Large intestine (tissue), 3 donors: Measurements from ENCODE around the gene METTL15. TPM values are rescaled to one million over a fixed set of nuclear protein-coding genes. Genes with fewer than 3 reads are reported as not detected.
A peak's percentile ranks its signal among the peaks of the same experiment; 100 is the strongest.

Source experiments
- DNase-seq, 2 donors: peaks; one replicate each; pipeline versions ENCODE4 v3.0.0 to v3.0.0-alpha.2; 2013
- H3K27ac ChIP-seq: one replicate; pipeline ENCODE4 v1.5.1; 2013; ENCODE audit warnings: low read length
- H3K27me3 ChIP-seq: 2 replicates; pipeline ENCODE4 v1.6.1; 2013; ENCODE audit warnings: low read length; ENCODE audit not compliant: control insufficient read depth, insufficient read depth
- H3K36me3 ChIP-seq: 2 replicates; pipeline ENCODE4 v1.6.1; 2013; ENCODE audit warnings: low read length; ENCODE audit not compliant: control insufficient read depth, insufficient read depth
- H3K4me1 ChIP-seq: one replicate; pipeline ENCODE4 v1.6.1; 2013; ENCODE audit warnings: low read length; ENCODE audit not compliant: control insufficient read depth, insufficient read depth
- H3K4me3 ChIP-seq: one replicate; pipeline ENCODE4 v1.5.1; 2013; ENCODE audit warnings: low read length
- H3K9me3 ChIP-seq: one replicate; pipeline ENCODE4 v1.6.1; 2013; ENCODE audit warnings: mild to moderate bottlenecking, low read depth, low read length, moderate library complexity; ENCODE audit not compliant: control insufficient read depth
- WGBS: methylation state at CpG from one replicate; pipeline ENCODE4 v1.1.5; 2013; ENCODE audit warnings: low lambda C conversion rate; ENCODE audit not compliant: insufficient coverage; 5-methylcytosine and 5-hydroxymethylcytosine counted together
- polyA plus RNA-seq: library from polyadenylated mRNA; unstranded; fragments of 120-200 nt; gene quantifications from one replicate; pipeline ENCODE4 v1.2.1, GENCODE V29; 2013

Gene METTL15
- polyA plus RNA-seq, 1 donor, result 16.1 TPM

DNA sequence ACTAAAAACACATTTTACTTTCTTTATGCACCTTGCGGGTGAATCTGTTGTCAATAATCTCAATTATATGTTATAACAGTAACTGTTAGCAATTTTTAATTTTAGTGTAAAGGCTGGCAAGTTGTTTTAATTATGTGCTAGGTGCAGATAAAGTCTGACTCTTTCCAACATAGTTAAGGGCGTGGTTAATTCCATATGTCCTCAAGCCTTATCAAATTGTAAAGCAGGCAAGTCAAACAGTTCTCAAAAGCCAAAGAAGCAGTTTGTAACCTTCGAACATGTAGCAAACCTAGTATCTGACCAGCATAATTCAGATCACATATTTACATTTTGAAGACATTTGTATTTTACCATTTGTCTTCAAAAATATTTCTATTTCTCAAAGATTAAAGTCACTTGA is 29.2 kb downstream of the METTL15 start:
- Histone ChIP-seq H3K27ac (no peak overlapping the region), H3K4me3 (no peak overlapping the region), H3K36me3 (peaks cover 23% of the 10 kb centered on the region), H3K27me3 (no peaks in the 10 kb centered on the region), H3K9me3 (peaks cover 20% of the 10 kb centered on the region), H3K4me1 (no peaks in the 10 kb centered on the region)
- no peak for DNase-seq
- no CpG with 5 or more reads among the region's 3 CpGs for WGBS

DNA sequence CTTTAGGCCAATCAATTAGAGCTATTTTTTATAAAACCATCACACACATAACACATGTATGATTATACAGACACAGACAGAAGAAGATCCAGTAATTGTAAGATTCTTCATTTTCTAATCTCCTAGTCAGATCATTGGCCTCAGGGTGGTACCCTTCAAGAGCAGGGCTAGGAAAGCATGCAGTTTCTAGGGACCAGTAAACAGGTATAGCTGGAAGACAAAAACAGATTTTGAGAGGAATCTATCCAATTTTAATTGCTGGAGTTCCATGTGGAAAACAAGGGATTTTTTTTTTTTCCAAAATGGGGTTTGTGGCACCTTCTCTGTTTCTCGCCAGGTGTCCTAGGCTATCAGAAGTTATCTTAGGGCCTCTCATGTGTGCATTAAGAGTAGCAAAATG is 29.6 kb downstream of the METTL15 start:
- H3K36me3 ChIP-seq, result peaks cover 23% of the 10 kb centered on the region
- H3K27me3 ChIP-seq, result no peaks in the 10 kb centered on the region
- no peak overlapping the region for H3K27ac ChIP-seq
- no peak for DNase-seq
- no peaks in the 10 kb centered on the region for H3K4me1 ChIP-seq
- peaks cover 20% of the 10 kb centered on the region for H3K9me3 ChIP-seq
- WGBS, result no CpG with 5 or more reads among the region's 1 CpG
- H3K4me3 ChIP-seq, result no peak overlapping the region

DNA sequence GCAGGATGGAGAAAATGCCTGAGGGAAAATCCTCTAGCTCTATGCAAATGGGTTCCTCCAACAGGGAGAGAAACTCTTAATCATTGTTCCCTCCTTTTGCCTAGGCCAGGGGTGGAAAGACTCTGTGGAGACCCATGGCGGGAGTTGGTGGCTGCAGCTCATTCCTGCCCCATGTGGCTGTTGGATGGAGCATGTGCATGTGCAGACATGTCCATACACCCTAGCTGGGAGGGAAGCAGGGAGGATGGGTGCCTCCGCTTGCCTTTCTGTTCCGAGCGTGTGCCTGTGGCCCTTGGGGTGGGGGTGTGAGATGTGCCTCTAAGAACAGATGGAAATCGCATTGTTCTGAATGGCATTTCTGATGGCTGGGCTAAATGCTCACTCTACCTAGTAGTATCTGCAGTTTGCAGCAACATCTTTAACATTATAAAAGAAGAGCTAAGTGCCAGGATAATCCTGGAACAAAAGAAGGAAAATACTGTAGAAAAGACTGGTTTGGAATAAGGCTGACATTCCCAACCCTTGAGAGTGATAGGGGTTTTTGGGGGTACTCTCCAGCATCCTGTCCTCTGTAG is 31.7 kb downstream of the METTL15 start:
- Histone ChIP-seq H3K4me3 (no peak overlapping the region), H3K36me3 (peaks cover 15% of the 10 kb centered on the region), H3K27ac (no peak overlapping the region), H3K4me1 (no peaks in the 10 kb centered on the region), H3K9me3 (peaks cover 19% of the 10 kb centered on the region), H3K27me3 (no peaks in the 10 kb centered on the region)
- WGBS, result no CpG with 5 or more reads among the region's 5 CpGs
- no peak for DNase-seq

DNA sequence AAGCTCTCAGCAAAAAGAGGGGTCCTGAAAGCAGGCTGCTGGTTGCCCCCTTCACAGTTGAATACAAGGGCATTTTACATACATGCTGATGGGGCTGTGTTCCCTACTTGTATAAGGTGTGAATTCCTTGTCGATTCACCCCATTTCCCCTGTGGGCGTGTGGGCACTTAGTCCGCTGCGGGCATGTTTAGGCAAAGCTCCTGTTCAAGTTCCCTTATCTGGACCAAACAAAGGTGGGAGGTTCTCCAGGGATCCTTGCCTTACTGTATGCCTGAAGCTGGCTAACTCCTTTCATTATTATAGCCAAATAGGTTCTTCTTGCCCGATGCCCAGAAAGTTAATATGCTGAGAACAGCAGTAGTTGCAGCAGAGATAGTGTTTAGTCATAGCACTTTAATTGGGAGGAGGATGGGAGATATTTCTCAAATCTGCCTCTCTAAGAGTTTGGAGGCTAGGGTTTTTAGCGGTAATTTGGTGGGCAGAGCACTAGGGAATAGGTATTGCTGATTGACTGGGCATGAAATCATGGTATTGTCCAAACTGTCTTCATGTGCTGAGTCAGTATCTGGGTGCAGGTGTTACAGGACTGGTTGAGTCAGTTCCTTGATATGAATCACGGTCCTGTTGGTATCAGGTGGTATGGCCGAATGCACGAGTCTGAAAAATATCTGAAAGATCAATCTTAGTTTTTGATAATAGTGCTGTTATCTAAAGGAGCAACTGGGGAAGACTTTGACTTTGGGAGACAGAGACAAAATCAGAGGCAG is 32.7 kb downstream of the METTL15 start:
- 100% methylated on average over 6 of the region's 9 CpGs for WGBS
- Histone ChIP-seq H3K27ac (no peak overlapping the region), H3K27me3 (no peaks in the 10 kb centered on the region), H3K4me1 (no peaks in the 10 kb centered on the region), H3K9me3 (peaks cover 19% of the 10 kb centered on the region), H3K4me3 (no peak overlapping the region), H3K36me3 (peaks cover 10% of the 10 kb centered on the region)
- no peak for DNase-seq

DNA sequence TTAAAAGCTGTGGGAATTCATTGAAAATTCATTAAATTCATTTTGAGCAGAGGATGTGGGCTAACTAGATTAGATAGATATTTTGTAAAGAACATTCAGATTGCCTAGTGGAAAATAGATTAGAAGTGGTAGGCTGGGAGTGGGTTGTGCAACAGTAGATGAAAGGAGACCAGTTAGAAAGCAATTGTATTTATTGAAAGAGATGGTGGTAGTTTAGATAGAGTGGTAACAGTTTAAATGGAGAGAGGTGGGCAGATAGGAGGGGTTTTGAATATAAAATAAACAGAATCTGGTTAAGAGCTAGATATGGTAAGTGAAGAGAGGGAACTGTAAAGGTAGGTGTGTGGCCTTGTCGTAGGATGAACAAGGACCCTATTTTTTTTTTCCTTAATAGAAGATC is 34.5 kb downstream of the METTL15 start:
- H3K4me3 ChIP-seq, result no peak overlapping the region

DNA sequence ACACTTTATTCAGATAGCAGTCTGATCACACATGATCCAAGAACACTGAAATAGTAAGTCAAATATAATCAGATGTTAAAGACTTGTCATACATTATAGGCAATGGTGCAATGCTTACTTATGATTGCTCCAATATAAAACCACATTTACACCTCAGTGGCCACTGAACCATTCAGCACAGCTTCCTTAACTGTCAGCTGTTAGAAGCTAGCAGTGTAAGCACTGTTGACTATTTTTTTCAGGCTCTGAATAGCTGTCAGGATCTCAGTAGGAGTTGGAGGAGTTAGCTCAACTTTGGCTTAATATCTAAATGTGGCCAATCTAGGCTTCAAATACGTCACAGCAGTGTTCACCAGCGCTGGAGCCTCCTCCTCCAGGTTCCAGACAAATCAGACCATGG is 36.6 kb downstream of the METTL15 start:
- Histone ChIP-seq H3K4me3 (no peak overlapping the region), H3K36me3 (peaks cover 3% of the 10 kb centered on the region), H3K4me1 (no peaks in the 10 kb centered on the region), H3K9me3 (peaks cover 10% of the 10 kb centered on the region), H3K27me3 (no peaks in the 10 kb centered on the region), H3K27ac (no peak overlapping the region)
- 100% methylated on average over 2 of the region's 2 CpGs for WGBS
- no peak for DNase-seq

More for the DNA sequence above, 34.5 kb downstream of the METTL15 start:
- Histone ChIP-seq H3K4me1 (no peaks in the 10 kb centered on the region), H3K9me3 (peaks cover 18% of the 10 kb centered on the region), H3K27ac (no peak overlapping the region), H3K27me3 (no peaks in the 10 kb centered on the region), H3K36me3 (peaks cover 9% of the 10 kb centered on the region)
- WGBS, result 100% methylated on average over 1 of the region's 1 CpG
- no peak for DNase-seq

DNA sequence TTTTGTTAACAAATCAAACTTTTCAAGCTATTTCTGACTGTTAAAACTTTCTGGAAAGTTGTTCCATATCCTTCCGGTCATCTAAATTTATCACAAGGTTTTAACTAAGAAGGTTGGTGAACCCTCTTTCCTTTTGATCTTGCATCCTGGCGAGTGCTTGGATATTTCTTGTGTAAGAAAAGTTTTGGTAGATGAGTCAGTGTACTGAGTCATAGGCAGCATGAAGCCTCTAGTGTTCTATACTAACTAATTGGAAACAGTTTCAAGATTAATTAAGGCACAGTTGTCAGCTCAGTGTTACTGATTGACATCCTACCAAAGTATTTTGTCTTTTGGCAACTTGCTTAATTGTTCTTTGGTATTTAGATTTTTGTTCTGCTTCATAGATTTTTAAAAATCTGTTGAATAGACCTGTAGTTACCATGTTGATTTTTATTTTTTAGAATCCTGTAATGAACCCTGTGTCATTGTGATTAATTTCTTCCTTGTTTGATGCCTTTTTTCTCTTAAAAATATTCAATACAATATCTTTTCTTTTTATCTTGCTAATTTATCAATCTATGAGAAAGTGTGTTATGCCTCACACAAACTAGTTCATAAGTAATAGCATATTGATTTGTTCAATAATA is 38.0 kb downstream of the METTL15 start:
- no peaks in the 10 kb centered on the region for H3K27me3 ChIP-seq
- no peak overlapping the region for H3K27ac ChIP-seq
- DNase-seq, result no peak
- peaks cover 5% of the 10 kb centered on the region for H3K9me3 ChIP-seq
- H3K4me3 ChIP-seq, result no peak overlapping the region
- no CpG with 5 or more reads among the region's 2 CpGs for WGBS
- no peaks in the 10 kb centered on the region for H3K4me1 ChIP-seq
- peaks cover 2% of the 10 kb centered on the region for H3K36me3 ChIP-seq

DNA sequence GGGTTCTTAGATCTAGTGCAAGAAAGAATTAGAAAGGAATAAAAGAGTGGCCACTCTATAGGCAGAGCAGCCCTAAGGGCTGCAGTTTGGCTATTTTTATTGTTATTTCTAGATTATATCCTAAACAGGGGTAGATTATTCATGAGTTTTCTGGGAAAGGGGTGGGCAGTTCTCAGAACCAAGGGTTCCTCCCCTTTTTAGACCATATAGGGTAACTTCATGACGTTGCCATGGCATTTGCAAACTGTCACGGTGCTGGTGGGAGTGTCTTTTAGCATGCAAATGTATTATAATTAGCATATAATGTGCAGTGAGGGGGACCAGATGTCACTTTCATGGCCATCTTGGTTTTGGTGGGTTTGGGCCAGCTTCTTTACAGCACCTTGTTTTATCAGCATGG is 44.6 kb downstream of the METTL15 start:
- WGBS, result no CpG with 5 or more reads among the region's 2 CpGs

DNA sequence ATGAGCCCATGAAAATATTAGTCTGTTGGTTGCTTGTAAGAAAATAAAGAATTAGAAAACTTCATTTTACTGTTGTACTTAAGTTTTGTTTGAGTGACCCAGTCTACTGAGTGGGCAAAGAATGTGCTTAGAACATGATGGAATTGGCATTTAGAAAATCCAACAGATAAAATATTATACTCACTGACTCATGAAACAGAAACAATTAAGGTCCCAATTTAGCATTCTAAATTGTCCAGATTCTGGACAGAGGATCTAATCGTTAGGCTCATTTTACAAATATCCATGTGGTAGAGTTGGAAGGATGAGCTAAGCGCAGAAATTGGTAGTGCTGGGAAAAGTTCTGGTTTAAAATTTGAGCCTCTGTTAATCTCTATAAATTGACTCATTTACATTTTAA is 45.4 kb downstream of the METTL15 start:
- 100% methylated on average over 2 of the region's 2 CpGs for WGBS
- H3K9me3 ChIP-seq, result no peaks in the 10 kb centered on the region
- H3K27me3 ChIP-seq, result no peaks in the 10 kb centered on the region
- no peak for DNase-seq
- no peak overlapping the region for H3K27ac ChIP-seq
- H3K4me1 ChIP-seq, result no peaks in the 10 kb centered on the region
- no peak overlapping the region for H3K4me3 ChIP-seq
- H3K36me3 ChIP-seq, result peaks cover 16% of the 10 kb centered on the region

More for the DNA sequence above, 44.6 kb downstream of the METTL15 start:
- no peak overlapping the region for H3K4me3 ChIP-seq
- DNase-seq, result no peak
- no peaks in the 10 kb centered on the region for H3K27me3 ChIP-seq
- H3K9me3 ChIP-seq, result no peaks in the 10 kb centered on the region
- peaks cover 8% of the 10 kb centered on the region for H3K36me3 ChIP-seq
- H3K27ac ChIP-seq, result no peak overlapping the region
- H3K4me1 ChIP-seq, result no peaks in the 10 kb centered on the region

DNA sequence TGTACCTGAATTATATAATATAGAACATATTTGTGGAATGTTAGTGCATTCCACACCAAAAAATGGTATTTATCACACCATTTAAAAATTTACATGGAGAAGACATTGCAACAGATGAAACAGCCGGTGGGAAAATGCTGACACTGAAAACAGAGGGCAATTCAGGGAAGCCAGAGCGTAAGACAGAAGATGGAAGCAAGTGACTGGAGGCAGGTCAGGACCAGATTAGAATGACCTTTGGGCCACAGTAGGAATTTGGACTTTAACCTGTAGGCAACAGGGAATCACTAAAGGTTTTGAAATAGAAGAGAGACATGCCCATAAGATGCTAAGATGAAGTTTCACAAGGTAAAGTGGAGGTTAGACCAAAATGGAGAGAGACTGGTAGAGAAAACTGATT is 60.5 kb downstream of the METTL15 start:
- Histone ChIP-seq H3K4me1 (no peaks in the 10 kb centered on the region), H3K9me3 (no peaks in the 10 kb centered on the region), H3K27ac (no peak overlapping the region), H3K4me3 (no peak overlapping the region), H3K36me3 (no peaks in the 10 kb centered on the region), H3K27me3 (no peaks in the 10 kb centered on the region)
- DNase-seq, result peak; percentile 63 to 79
- 60% methylated on average over 1 of the region's 2 CpGs for WGBS
